H1 (cell line): ENCODE measurements around the gene CACNA1G.

Experiments
- CTCF ChIP-seq, 3 experiments: IDR thresholded peaks; 1 replicate in 2 of 3; 2 replicates in 1 of 3; pipeline versions ENCODE4 v1.5.1 to v1.6.1; 2011; ENCODE audit warnings: low read length in 3 of 3, mild to moderate bottlenecking in 3 of 3, inconsistent platforms in 2 of 3, low read depth in 1 of 3, moderate library complexity in 1 of 3; ENCODE audit not compliant: insufficient read depth in 1 of 3; ENCODE audit errors: control extremely low read depth in 1 of 3
- EZH2 ChIP-seq: fragments of 200-600 bp; sonication (generic); IDR thresholded peaks from 2 replicates; pipeline ENCODE4 v1.7.1; 2012; ENCODE audit warnings: low read depth, mild to moderate bottlenecking, moderate library complexity, low read length, inconsistent platforms; ENCODE audit not compliant: severe bottlenecking
- JUND ChIP-seq: IDR thresholded peaks from 2 replicates; pipeline ENCODE4 v1.6.1; 2011; ENCODE audit warnings: mild to moderate bottlenecking, improper control_type of control experiment, low read length

DNA sequence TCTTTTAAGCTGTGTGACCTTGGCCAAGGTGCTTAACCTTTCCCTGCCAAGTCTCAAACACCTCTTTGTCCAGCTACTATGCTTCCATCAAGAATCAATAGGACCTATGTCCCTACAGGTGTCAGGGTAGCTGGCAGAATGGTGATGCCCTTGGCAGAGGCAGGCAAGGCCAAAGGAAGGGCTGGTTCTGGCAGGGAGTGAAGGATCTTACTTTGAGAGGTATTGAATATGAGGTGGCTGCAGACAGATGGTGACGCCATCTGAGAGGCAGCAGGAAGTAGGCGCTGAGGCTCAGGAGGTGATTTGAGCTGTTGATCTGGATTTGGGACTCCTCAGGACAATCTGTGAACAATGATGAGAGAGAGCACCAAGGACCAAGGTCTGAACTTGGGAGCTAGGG, 86.7 kb downstream of the CACNA1G start:
- TF ChIP-seq JUND = no peak
- no peak for TF ChIP-seq CTCF (IDR thresholded peaks at IDR 0.05; ENCODE audit: control extremely low read depth in 1 of 3, insufficient read depth in 1 of 3, low read depth in 1 of 3, low read length in 3 of 3)
- TF ChIP-seq EZH2 = no peak
